Naive thymus-derived CD8-positive, alpha-beta T cell (primary cell): ENCODE data around the gene CYP2C8. TPM values are rescaled to one million over a fixed set of nuclear protein-coding genes. Genes with fewer than 3 reads are reported as not detected.
"Not testable (repeated sequence)": the region's sequence is repeated elsewhere in the genome, so short reads cannot be mapped to it uniquely, and the experiment has no call there.

Experiments
- ATAC-seq, 2 donors: fragments of 150-1000 bp; cut with Tn5 transposase in 1 of 2; sonication (Bioruptor Pico), chemical (Tn5 transposase) in 1 of 2; 1 replicate in 1 of 2; 2 replicates in 1 of 2; pipeline ENCODE4 v1.10.0; 2021; ENCODE audit warnings: mild to moderate bottlenecking in 2 of 2, moderate library complexity in 2 of 2
- POLR2A ChIA-PET: fragments of 350-600 bp; sonication (Branson Sonifier 250); formaldehyde crosslinking; loops from one replicate; lab custom pipeline; 2021; ENCODE audit warnings: antibody characterized with exemption; lab: Charles Lee
- DNase-seq, 10 donors: peaks; one replicate each; pipeline versions ENCODE4 v3.0.0 to v3.0.0-alpha.2; 2020 to 2022
- H3K27ac Mint-ChIP-seq, 10 donors: one replicate each; pipeline ENCODE4 v1.8.0; 2020 to 2022; ENCODE audit warnings: mild to moderate bottlenecking in 10 of 10, mixed read lengths in 10 of 10, moderate library complexity in 4 of 10, inconsistent platforms in 1 of 10
- H3K27me3 Mint-ChIP-seq, 5 donors: one replicate each; pipeline ENCODE4 v1.8.0; 2021 to 2022; ENCODE audit warnings: mixed read lengths in 5 of 5
- H3K36me3 Mint-ChIP-seq, 3 donors: one replicate each; pipeline ENCODE4 v1.8.0; 2020 to 2022; ENCODE audit warnings: mixed read lengths in 3 of 3, mild to moderate bottlenecking in 2 of 3, inconsistent platforms in 1 of 3
- H3K4me1 Mint-ChIP-seq, 4 donors: one replicate each; pipeline ENCODE4 v1.8.0; 2021 to 2022; ENCODE audit warnings: mixed read lengths in 4 of 4
- H3K4me3 Mint-ChIP-seq, 10 donors: one replicate each; pipeline ENCODE4 v1.8.0; 2020 to 2022; ENCODE audit warnings: mild to moderate bottlenecking in 10 of 10, mixed read lengths in 10 of 10, moderate library complexity in 6 of 10, inconsistent platforms in 1 of 10
- H3K9me3 Mint-ChIP-seq, 9 donors: one replicate each; pipeline ENCODE4 v1.8.0; 2020 to 2022; ENCODE audit warnings: mixed read lengths in 9 of 9, mild to moderate bottlenecking in 3 of 9, inconsistent platforms in 1 of 9, moderate library complexity in 1 of 9
- polyA plus RNA-seq, 3 donors: library from polyadenylated mRNA; unstranded; fragments of 300-500 nt; fragmentation: Illumina TruSeq; gene quantifications; one replicate each; pipeline ENCODE4 v1.2.3, GENCODE V29; 2021
- total RNA-seq, 8 experiments: library from RNA in 2 of 8; stranded (reverse) in 2 of 8; gene quantifications; one replicate each; pipeline ENCODE4 v1.2.3 and lab custom pipeline; 2021 to 2026

The CYP2C8 gene
- under 1 TPM; 0.78 to 0.80 TPM for total RNA-seq
- polyA plus RNA-seq = under 1 TPM in 2 of 3 donors, not detected in 1; 0.38 to 0.40 TPM
- total RNA-seq (lab: John Stamatoyannopoulos, UW) = 0 to 0.71 (median 0.50) reads per million in 6 experiments

GRCh38 chr10:95069286-95069685 is at the start of gene CYP2C8:
Gene CYP2C8, minus strand, starts transcription at chr10:95069497. Its CDS starts 95 bp downstream, at chr10:95069402.
- Mint-ChIP-seq H3K4me3 (no peak within 1 kb of the TSS), H3K27me3 (peaks cover 0 to 3% (median 0%) of the 10 kb centered on the region in 5 donors), H3K27ac (no peak within 1 kb of the TSS), H3K36me3 (peaks cover 0 to 6% (median 4%) of the 10 kb centered on the region in 3 donors), H3K9me3 (peaks cover 0 to 9% (median 1%) of the 10 kb centered on the region in 9 donors), H3K4me1 (no peaks in the 10 kb centered on the region)
- POLR2A ChIA-PET = no interaction called here
- ATAC-seq (no peak), DNase-seq (no peak)

DNA sequence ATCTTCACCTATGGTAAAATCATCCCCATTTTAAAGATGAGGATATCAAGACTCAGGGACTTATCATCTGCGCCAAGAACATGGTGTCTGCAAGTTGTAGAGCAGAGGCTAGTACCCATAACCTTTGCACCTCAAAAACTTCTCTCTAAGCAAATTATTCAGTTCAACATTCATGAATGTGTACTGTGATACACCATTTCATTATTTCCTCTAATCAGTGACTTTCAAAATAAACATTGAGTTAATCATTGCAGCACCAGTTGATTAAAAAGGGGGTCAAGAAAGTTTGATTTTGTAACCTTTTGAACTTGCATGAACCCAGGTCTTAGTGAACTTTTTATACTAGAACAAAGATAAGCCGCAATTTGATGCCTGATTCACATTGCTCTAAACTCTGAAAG is 47.6 kb upstream of the CYP2C8 start:
- POLR2A ChIA-PET = no interaction called here
- no peaks in the 10 kb centered on the region for H3K4me1 Mint-ChIP-seq
- H3K27me3 Mint-ChIP-seq = peaks cover 4 to 10% (median 8%) of the 10 kb centered on the region in 5 donors
- no peak overlapping the region for H3K4me3 Mint-ChIP-seq
- H3K9me3 Mint-ChIP-seq = peaks cover 16 to 76% (median 49%) of the 10 kb centered on the region in 9 donors
- no peak for DNase-seq
- no peak for ATAC-seq
- peaks cover 0 to 39% (median 5%) of the 10 kb centered on the region in 3 donors for H3K36me3 Mint-ChIP-seq
- H3K27ac Mint-ChIP-seq = no peak overlapping the region

- peaks cover 0 to 63% (median 25%) of the 10 kb centered on the region in 9 donors for H3K9me3 Mint-ChIP-seq
- H3K4me1 Mint-ChIP-seq, POLR2A ChIA-PET: not testable (repeated sequence)
Measured at GRCh38 chr10:95110823-95111222, 41.5 kb upstream of the CYP2C8 start.

DNA sequence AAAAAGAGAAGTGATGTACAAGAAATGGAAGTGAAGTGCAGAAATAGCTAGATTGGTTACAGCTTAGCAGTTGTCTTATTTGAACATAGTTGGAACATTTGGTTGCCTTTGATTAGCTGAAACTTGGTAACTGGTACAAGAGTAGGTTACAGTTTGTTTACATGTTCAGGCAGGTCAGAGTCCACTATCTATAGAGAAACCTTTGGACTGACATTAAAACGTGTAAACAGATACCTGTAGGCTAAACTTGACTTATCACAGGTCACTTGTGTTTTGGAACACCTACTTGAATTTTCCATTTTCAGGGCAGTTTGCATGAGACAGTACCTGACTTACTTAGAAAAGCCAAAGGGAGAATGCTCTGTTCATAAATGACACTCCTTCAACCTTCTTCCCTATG is 28.5 kb upstream of the CYP2C8 start:
- POLR2A ChIA-PET = no interaction called here
- H3K27ac Mint-ChIP-seq = no peak overlapping the region
- H3K4me1 Mint-ChIP-seq = no peaks in the 10 kb centered on the region
- no peak overlapping the region for H3K4me3 Mint-ChIP-seq
- peaks cover 0 to 3% (median 0%) of the 10 kb centered on the region in 5 donors for H3K27me3 Mint-ChIP-seq
- peaks cover 0 to 3% (median 0%) of the 10 kb centered on the region in 3 donors for H3K36me3 Mint-ChIP-seq
- H3K9me3 Mint-ChIP-seq = peaks cover 0 to 8% (median 2%) of the 10 kb centered on the region in 9 donors
- ATAC-seq = no peak
- DNase-seq = no peak

More at GRCh38 chr10:95110823-95111222, 41.5 kb upstream of the CYP2C8 start:
- ATAC-seq, H3K4me3 Mint-ChIP-seq, H3K27ac Mint-ChIP-seq, H3K27me3 Mint-ChIP-seq, DNase-seq: not testable (repeated sequence)
- peaks cover 0 to 17% (median 3%) of the 10 kb centered on the region in 3 donors for H3K36me3 Mint-ChIP-seq

GRCh38 chr10:95096143-95096542 is 26.8 kb upstream of the CYP2C8 start:
- H3K27me3 Mint-ChIP-seq = peaks cover 0 to 3% (median 0%) of the 10 kb centered on the region in 5 donors
- POLR2A ChIA-PET = no interaction called here
- H3K27ac Mint-ChIP-seq = no peak overlapping the region
- H3K9me3 Mint-ChIP-seq = peaks cover 0 to 5% (median under 1%) of the 10 kb centered on the region in 9 donors
- H3K4me3 Mint-ChIP-seq = no peak overlapping the region
- no peaks in the 10 kb centered on the region for H3K4me1 Mint-ChIP-seq
- DNase-seq = no peak
- peaks cover 0 to 3% (median 0%) of the 10 kb centered on the region in 3 donors for H3K36me3 Mint-ChIP-seq
- ATAC-seq = no peak

- H3K4me1 Mint-ChIP-seq, H3K27ac Mint-ChIP-seq, ATAC-seq, H3K27me3 Mint-ChIP-seq, DNase-seq, H3K36me3 Mint-ChIP-seq, H3K4me3 Mint-ChIP-seq, POLR2A ChIA-PET: not testable (repeated sequence)
- peaks cover 0 to 30% (median 18%) of the 10 kb centered on the region in 9 donors for H3K9me3 Mint-ChIP-seq
Measured at GRCh38 chr10:95079626-95080025, 10.3 kb upstream of the CYP2C8 start.

DNA sequence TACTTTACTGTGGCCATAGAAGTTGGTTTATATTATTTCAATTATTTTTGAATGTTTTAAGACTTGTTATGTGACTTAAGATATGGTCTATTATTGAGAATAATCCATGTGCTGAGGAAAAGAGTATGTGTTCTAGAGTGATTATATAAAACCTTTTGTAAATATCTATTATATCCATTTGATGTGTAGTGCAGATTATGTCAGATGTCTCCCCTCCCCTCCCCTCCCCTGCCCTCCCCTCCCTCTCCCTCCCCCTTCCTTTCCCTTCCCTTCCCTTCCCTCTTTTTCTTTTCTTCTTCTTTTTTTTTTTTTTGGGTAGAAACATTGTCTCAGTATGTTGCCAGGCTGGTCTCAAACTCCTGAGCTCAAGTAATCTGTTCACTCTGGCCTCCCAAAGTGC is 8.3 kb upstream of the CYP2C8 start:
- H3K9me3 Mint-ChIP-seq = peaks cover 0 to 30% (median 14%) of the 10 kb centered on the region in 9 donors
- no peak for ATAC-seq
- no peaks in the 10 kb centered on the region for H3K4me1 Mint-ChIP-seq
- no peak for DNase-seq
- H3K36me3 Mint-ChIP-seq = peaks cover 0 to 8% (median 5%) of the 10 kb centered on the region in 3 donors
- H3K27ac Mint-ChIP-seq = no peak overlapping the region
- H3K27me3 Mint-ChIP-seq = peaks cover 0 to 6% (median 0%) of the 10 kb centered on the region in 5 donors
- H3K4me3 Mint-ChIP-seq = no peak overlapping the region
- POLR2A ChIA-PET = no interaction called here

DNA sequence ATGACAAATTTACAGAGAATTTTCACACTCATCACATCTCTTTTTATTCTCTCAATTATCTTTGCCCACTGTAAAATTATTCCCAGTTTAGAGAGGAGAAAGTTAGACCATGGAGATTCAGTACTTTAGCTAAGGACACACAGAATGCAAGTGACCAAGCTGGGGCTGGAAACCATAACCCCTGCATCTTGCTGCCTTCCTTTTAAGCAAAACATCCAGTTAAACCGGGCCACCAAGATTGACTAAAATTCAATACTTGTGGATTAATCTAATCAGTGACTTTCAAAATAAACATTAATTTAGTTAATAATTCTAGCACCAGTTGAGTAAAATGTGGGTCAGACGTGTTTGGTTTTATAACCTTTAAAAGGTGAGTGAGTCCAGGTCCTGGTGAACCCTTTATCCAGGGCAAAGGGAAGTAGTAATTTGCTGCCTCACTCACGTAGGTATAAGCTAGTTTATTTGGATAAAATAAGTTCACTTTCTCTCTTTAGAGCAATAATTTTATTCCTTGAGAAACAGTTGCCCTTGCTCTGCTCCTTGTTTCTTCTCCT is 1.9 kb upstream of the CYP2C8 start:
- Mint-ChIP-seq H3K4me3 (no peak overlapping the region), H3K4me1 (no peaks in the 10 kb centered on the region), H3K27me3 (peaks cover 0 to 1% (median 0%) of the 10 kb centered on the region in 5 donors), H3K9me3 (peaks cover 0 to 9% (median 1%) of the 10 kb centered on the region in 9 donors), H3K36me3 (peaks cover 0 to 6% (median 0%) of the 10 kb centered on the region in 3 donors), H3K27ac (no peak overlapping the region)
- DNase-seq (no peak), ATAC-seq (no peak)
- POLR2A ChIA-PET = no interaction called here

GRCh38 chr10:95064125-95064524 is 5.2 kb downstream of the CYP2C8 start:
- POLR2A ChIA-PET, H3K27ac Mint-ChIP-seq, DNase-seq, H3K4me1 Mint-ChIP-seq, ATAC-seq, H3K27me3 Mint-ChIP-seq, H3K4me3 Mint-ChIP-seq, H3K36me3 Mint-ChIP-seq: not testable (repeated sequence)
- peaks cover 1 to 19% (median 9%) of the 10 kb centered on the region in 9 donors for H3K9me3 Mint-ChIP-seq

DNA sequence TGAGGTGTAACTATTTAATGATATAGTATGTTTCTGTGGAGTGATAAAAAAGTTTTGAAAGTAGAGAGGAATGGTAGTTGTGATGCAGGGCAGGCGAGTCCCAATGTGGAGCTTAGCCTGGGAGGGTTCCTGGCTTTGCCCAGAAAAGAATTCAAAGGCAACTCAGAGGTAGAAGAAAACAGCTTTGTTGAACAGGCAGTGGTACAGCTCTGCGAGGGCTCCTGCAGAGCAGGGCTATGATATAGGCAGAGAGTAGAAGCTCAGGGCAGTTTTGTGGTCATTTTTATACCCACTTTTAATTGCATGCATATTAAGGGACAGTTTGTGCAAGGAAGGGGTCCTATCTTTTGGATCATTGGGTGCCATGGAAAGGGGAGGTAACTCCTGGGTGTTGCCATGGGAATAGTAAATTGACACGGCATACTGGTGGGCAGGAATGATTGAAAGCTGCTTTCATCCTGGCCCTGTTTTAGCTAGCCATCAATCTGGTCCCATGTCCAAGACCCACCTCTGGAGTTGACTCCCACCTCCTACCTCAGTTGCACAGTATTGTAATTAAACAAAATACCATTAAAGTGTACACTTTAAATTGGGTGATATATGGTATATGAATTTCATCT is 12.4 kb downstream of the CYP2C8 start:
- DNase-seq (no peak), ATAC-seq (no peak)
- Mint-ChIP-seq H3K4me1 (no peaks in the 10 kb centered on the region), H3K9me3 (peaks cover 1 to 19% (median 10%) of the 10 kb centered on the region in 9 donors), H3K4me3 (no peak overlapping the region), H3K27me3 (no peaks in the 10 kb centered on the region), H3K27ac (no peak overlapping the region), H3K36me3 (no peaks in the 10 kb centered on the region)
- POLR2A ChIA-PET = no interaction called here

DNA sequence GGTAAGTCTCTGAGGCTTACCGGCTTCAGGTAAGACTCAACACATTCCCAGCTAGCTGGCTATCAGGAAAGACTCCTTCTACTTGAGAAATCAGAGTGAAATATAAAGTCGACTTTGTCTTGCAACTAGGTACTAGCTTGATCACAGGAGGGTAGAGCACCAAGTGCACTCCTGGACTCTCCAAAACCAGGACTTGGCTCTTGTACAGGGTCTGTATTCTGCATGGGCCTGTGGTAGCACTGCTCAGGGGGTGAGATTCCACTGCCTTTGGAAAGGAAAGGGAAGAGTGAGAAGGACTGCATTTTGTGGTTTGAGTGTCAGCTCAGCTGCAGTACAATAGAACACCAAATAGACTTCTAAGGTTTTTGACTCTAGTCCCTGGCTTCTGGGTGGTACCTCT is 19.4 kb downstream of the CYP2C8 start:
- no peak overlapping the region for H3K27ac Mint-ChIP-seq
- no peak overlapping the region for H3K4me3 Mint-ChIP-seq
- POLR2A ChIA-PET = no interaction called here
- H3K9me3 Mint-ChIP-seq = peaks cover 0 to 11% (median 8%) of the 10 kb centered on the region in 9 donors
- no peaks in the 10 kb centered on the region for H3K4me1 Mint-ChIP-seq
- H3K27me3 Mint-ChIP-seq = peaks cover 0 to 1% (median 0%) of the 10 kb centered on the region in 5 donors
- no peak for DNase-seq
- H3K36me3 Mint-ChIP-seq = peaks cover 0 to 10% (median 0%) of the 10 kb centered on the region in 3 donors
- ATAC-seq = no peak

DNA sequence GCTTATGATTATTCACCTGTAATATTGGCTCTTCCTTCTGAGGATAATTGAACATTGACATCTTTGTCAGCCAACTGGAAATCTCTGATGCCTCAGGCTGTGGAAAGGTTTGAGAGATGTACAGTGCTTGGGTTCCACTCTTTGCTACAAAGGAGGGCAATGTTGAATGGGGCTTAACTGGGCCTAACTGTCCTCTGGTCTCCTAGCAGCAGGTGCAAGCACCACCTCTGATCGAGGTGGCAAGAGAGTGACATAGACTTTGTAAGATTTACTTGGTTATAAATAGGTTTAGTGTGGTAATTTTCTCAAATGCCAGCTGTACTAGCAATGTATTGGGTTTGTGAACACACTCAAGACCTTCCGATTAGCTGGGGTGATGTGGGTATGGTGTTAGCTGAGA is 21.1 kb downstream of the CYP2C8 start:
- H3K9me3 Mint-ChIP-seq = peaks cover 0 to 11% (median 5%) of the 10 kb centered on the region in 9 donors
- no peak overlapping the region for H3K27ac Mint-ChIP-seq
- DNase-seq (no peak), ATAC-seq (no peak)
- no peaks in the 10 kb centered on the region for H3K4me1 Mint-ChIP-seq
- peaks cover 0 to 10% (median 0%) of the 10 kb centered on the region in 3 donors for H3K36me3 Mint-ChIP-seq
- H3K4me3 Mint-ChIP-seq = no peak overlapping the region
- POLR2A ChIA-PET = no interaction called here
- peaks cover 0 to 1% (median 0%) of the 10 kb centered on the region in 5 donors for H3K27me3 Mint-ChIP-seq

GRCh38 chr10:95039281-95039680 is 30.0 kb downstream of the CYP2C8 start:
- Mint-ChIP-seq H3K9me3 (no peaks in the 10 kb centered on the region), H3K4me1 (no peaks in the 10 kb centered on the region), H3K27me3 (peaks cover 0 to 1% (median 0%) of the 10 kb centered on the region in 5 donors), H3K36me3 (no peaks in the 10 kb centered on the region), H3K4me3 (no peak overlapping the region), H3K27ac (no peak overlapping the region)
- ATAC-seq (no peak), DNase-seq (no peak)
- POLR2A ChIA-PET = no interaction called here
